ENCODE measurements around the gene PTPN4. TPM values are rescaled to one million over a fixed set of nuclear protein-coding genes. Genes with fewer than 3 reads are reported as not detected.

Gene PTPN4
- total RNA-seq, 1 donor: 20.6 TPM

- no peak overlapping the region for H3K4me3 ChIP-seq (ENCODE audit: low read depth, low read length)
- no peak for DNase-seq (ENCODE audit: low read depth)
- TF ChIP-seq CTCF (IDR thresholded peaks at IDR 0.05; ENCODE audit: insufficient read depth, low read length): no peak
These were observed 94.2 kb downstream of the PTPN4 start for GRCh38 chr2:119853777-119854399.

GRCh38 chr2:119856469-119856901 is 96.8 kb downstream of the PTPN4 start:
- no peak for DNase-seq (ENCODE audit: low read depth)
- no peak overlapping the region for H3K4me3 ChIP-seq (ENCODE audit: low read depth, low read length)
- TF ChIP-seq CTCF (IDR thresholded peaks at IDR 0.05; ENCODE audit: insufficient read depth, low read length): no peak

GRCh38 chr2:119857742-119858141 is 98.0 kb downstream of the PTPN4 start:
- no peak for TF ChIP-seq CTCF (IDR thresholded peaks at IDR 0.05; ENCODE audit: insufficient read depth, low read length)
- no peak for DNase-seq (ENCODE audit: low read depth)
- no peak overlapping the region for H3K4me3 ChIP-seq (ENCODE audit: low read depth, low read length)

- no peak overlapping the region for H3K4me3 ChIP-seq (ENCODE audit: low read depth, low read length)
- DNase-seq (ENCODE audit: low read depth): no peak
- TF ChIP-seq CTCF (IDR thresholded peaks at IDR 0.05; ENCODE audit: insufficient read depth, low read length): no peak
These were observed 99.8 kb downstream of the PTPN4 start for GRCh38 chr2:119859528-119859927.

GRCh38 chr2:119860924-119861323 is 101.2 kb downstream of the PTPN4 start:
- TF ChIP-seq CTCF (IDR thresholded peaks at IDR 0.05; ENCODE audit: insufficient read depth, low read length): no peak
- no peak for DNase-seq (ENCODE audit: low read depth)
- no peak overlapping the region for H3K4me3 ChIP-seq (ENCODE audit: low read depth, low read length)

GRCh38 chr2:119862127-119862889 is 102.6 kb downstream of the PTPN4 start:
- no peak overlapping the region for H3K4me3 ChIP-seq (ENCODE audit: low read depth, low read length)
- no peak for TF ChIP-seq CTCF (IDR thresholded peaks at IDR 0.05; ENCODE audit: insufficient read depth, low read length)
- no peak for DNase-seq (ENCODE audit: low read depth)

Data from fibroblast of the aortic adventitia (primary cell).